Nephron progenitor cell (in vitro differentiated cells): ENCODE data around the gene CYP24A1.

Experiments
- DNase-seq: peaks from one replicate; pipeline ENCODE4 v3.0.0; 2021
- H3K27ac Mint-ChIP-seq: 2 replicates; pipeline ENCODE4 v1.8.0; 2021; ENCODE audit warnings: mild to moderate bottlenecking, moderate library complexity, mixed read lengths
- H3K27me3 Mint-ChIP-seq: 2 replicates; pipeline ENCODE4 v1.8.0; 2021; ENCODE audit warnings: mild to moderate bottlenecking, low read depth, mixed read lengths; ENCODE audit not compliant: poor library complexity
- H3K36me3 Mint-ChIP-seq: 2 replicates; pipeline ENCODE4 v1.8.0; 2021; ENCODE audit warnings: low read depth, mixed read lengths
- H3K4me1 Mint-ChIP-seq: 2 replicates; pipeline ENCODE4 v1.8.0; 2021; ENCODE audit warnings: mixed read lengths
- H3K4me3 Mint-ChIP-seq: 2 replicates; pipeline ENCODE4 v1.8.0; 2021; ENCODE audit warnings: mild to moderate bottlenecking, moderate library complexity, mixed read lengths
- H3K9me3 Mint-ChIP-seq: 2 replicates; pipeline ENCODE4 v1.8.0; 2021; ENCODE audit warnings: mild to moderate bottlenecking, moderate library complexity, mixed read lengths
- TF ChIP-seq, protein P1 (sequence below): fragments of 200-600 bp; sonication (generic); IDR thresholded peaks from 2 replicates; pipeline ENCODE4 v1.5.0; 2021; ENCODE audit warnings: antibody characterized with exemption

CYP24A1 gene

DNA sequence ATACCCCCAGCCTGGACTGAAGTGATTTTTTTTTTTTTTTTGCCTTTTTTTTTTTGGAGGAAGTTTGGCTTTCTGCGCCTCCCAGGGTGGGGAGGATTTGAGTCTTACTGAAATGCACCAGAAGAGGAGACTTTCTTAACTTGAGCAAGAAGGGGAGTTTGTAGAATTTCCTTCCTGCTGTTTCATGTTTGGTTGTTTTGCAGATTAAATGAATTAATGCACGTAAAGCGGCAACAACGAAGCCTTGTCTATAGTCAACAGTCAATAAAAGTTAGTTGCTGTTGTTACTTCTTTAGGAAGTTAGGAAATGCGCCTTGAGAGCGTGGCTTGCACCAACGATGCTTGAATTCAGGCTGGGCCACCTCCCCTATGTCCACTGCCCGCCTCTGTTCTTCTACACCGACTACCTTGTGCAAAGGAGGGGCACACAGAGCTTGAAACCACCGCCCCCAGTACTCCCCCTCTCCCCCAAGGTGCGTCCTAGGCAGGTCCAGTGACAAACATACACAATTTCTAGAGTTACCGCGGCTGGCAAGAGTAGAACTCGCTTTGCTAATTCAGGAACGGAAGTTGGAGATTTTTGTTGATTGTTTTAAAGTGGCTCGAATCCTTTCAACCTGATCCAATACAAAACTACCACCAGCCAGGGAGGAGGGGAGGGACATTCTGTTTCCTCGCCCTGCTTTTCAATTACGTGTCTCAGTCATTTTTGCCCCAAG lies 830 bp upstream of the CYP24A1 start:
- Mint-ChIP-seq H3K27me3 (peaks cover 78% of the 10 kb centered on the region), H3K9me3 (no peaks in the 10 kb centered on the region), H3K4me3 (peak overlapping the region; percentile 81), H3K4me1 (peaks cover 34% of the 10 kb centered on the region), H3K36me3 (no peaks in the 10 kb centered on the region), H3K27ac (no peak overlapping the region)
- DNase-seq, result peak; percentile 14
- TF ChIP-seq, protein P1, sequence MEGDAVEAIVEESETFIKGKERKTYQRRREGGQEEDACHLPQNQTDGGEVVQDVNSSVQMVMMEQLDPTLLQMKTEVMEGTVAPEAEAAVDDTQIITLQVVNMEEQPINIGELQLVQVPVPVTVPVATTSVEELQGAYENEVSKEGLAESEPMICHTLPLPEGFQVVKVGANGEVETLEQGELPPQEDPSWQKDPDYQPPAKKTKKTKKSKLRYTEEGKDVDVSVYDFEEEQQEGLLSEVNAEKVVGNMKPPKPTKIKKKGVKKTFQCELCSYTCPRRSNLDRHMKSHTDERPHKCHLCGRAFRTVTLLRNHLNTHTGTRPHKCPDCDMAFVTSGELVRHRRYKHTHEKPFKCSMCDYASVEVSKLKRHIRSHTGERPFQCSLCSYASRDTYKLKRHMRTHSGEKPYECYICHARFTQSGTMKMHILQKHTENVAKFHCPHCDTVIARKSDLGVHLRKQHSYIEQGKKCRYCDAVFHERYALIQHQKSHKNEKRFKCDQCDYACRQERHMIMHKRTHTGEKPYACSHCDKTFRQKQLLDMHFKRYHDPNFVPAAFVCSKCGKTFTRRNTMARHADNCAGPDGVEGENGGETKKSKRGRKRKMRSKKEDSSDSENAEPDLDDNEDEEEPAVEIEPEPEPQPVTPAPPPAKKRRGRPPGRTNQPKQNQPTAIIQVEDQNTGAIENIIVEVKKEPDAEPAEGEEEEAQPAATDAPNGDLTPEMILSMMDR, result no peak

DNA sequence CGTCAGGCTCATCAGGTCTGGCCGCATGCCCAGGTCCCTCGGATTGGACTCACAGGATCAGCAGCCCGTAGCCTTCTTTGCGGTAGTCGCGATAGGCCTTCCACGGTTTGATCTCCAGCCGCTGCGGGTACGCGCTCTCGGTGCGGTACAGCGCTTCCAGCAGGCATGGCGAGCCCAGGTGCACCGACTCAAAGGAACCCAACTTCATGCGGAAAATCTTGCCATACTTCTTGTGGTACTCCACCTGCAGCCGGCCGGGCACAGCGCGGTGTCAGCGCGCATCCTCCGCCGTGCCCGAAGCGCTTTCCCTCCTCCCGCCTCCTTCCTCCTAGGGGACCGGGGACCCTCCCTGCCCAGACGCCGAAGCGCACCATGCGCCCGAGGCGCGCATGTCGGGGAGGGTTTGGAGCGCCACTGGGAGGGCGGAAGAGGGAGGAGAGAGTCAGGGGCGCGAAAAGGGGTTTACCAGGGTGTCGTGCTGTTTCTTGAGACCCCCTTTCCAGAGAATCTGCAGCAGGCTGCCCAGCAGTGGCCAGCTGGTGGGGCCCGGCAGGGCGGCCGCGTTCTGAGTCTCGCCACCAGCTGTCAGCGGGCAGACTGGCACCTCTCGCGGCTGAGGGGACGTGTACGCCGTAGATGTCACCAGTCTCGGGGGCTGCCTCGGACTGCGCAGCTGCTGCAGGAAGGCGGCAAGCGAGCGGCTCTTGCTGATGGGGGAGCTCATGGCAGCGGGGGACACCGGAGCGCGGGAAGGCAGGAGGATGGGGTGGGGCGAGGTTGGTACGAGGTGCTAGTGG lies 732 bp downstream of the CYP24A1 start:
- peak; percentile 58 for DNase-seq
- no peaks in the 10 kb centered on the region for H3K9me3 Mint-ChIP-seq
- H3K27ac Mint-ChIP-seq, result no peak overlapping the region
- TF ChIP-seq, protein P1, result no peak
- H3K27me3 Mint-ChIP-seq, result peaks cover 76% of the 10 kb centered on the region
- H3K4me3 Mint-ChIP-seq, result peak overlapping the region; percentile 79
- no peaks in the 10 kb centered on the region for H3K36me3 Mint-ChIP-seq
- H3K4me1 Mint-ChIP-seq, result peaks cover 50% of the 10 kb centered on the region

DNA sequence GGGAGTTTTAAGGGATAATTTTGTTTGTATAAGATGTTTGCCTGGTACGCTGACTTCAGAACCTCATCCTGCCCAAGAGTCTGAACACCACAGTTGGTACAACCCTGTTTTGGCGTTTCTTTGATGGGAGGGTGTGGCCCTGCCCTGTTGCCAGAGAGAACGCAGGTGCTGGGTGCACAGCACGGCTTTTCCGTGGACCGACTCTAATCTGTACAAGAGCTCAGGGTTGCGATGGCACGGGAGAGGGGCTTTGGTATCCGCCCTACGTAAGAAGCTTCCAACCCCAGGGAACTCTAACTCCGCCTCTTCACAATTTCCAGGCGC lies 1.3 kb downstream of the CYP24A1 start:
- TF ChIP-seq, protein P1, result no peak
- Mint-ChIP-seq H3K9me3 (no peaks in the 10 kb centered on the region), H3K4me1 (peaks cover 54% of the 10 kb centered on the region), H3K27me3 (peaks cover 70% of the 10 kb centered on the region), H3K36me3 (no peaks in the 10 kb centered on the region), H3K27ac (no peak overlapping the region), H3K4me3 (peak overlapping the region; percentile 79)
- peak; percentile 44 for DNase-seq

DNA sequence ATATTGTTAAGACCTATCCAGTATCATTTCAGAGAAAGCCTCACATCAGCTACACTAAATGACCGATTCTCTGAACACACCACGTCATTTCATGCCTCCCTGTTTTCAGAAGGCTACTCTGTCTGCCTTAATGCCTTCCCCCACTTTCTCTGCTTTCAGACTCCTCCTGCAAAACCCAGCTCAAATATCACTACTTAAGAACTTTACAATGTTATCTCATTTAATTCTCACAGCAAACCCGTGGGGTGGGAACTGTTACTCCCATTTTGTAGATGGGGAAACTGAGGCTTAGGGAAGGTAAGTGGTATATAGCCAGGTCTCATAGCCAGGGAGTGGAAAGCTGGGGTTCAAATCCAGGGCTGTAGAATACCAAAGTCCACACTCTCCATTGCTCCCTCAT lies 2.8 kb downstream of the CYP24A1 start:
- Mint-ChIP-seq H3K4me1 (peaks cover 54% of the 10 kb centered on the region), H3K4me3 (no peak overlapping the region), H3K9me3 (no peaks in the 10 kb centered on the region), H3K27ac (no peak overlapping the region), H3K27me3 (peaks cover 62% of the 10 kb centered on the region), H3K36me3 (no peaks in the 10 kb centered on the region)
- no peak for DNase-seq
- TF ChIP-seq, protein P1, result no peak

DNA sequence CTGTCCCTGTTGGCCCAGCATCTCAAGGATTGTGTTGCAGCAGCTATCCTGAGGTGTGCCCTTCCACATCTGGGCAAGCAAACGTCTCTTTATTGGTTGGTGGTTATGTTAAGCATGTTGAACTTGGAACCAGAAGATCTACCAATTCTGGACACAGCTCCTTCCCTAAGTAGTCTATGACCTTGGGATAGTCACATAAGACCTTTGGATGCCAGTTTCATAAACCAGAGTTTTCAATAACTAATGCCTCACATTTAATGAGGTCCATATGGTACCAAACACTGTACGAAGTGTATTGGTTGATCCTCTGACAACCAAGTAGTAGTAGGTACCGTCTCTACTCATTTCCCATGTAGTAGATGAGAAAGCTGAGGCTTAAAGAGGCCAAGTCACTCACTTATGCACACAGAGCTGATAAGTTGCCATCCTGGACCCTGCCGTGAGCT lies 3.7 kb downstream of the CYP24A1 start:
- Mint-ChIP-seq H3K36me3 (no peaks in the 10 kb centered on the region), H3K27me3 (peaks cover 53% of the 10 kb centered on the region), H3K27ac (no peak overlapping the region)

More for the DNA sequence above, 3.7 kb downstream of the CYP24A1 start:
- DNase-seq, result no peak
- H3K9me3 Mint-ChIP-seq, result no peaks in the 10 kb centered on the region
- H3K4me3 Mint-ChIP-seq, result no peak overlapping the region
- peaks cover 54% of the 10 kb centered on the region for H3K4me1 Mint-ChIP-seq
- TF ChIP-seq, protein P1, result no peak
